H9 (cell line): Measurements from ENCODE around the gene TMEM236. TPM values are rescaled to one million over a fixed set of nuclear protein-coding genes. Genes with fewer than 3 reads are reported as not detected.

Source experiments
- DNase-seq: peaks from one replicate; pipeline ENCODE4 v3.0.0-alpha.2; 2017
- H2AFZ ChIP-seq: one replicate; pipeline ENCODE4 v1.6.1; 2013; ENCODE audit warnings: mild to moderate bottlenecking, low read length, control low read depth, moderate library complexity
- H2AK5ac ChIP-seq: 2 replicates; pipeline ENCODE4 v1.6.1; 2013; ENCODE audit warnings: low read length, control low read depth, mixed read lengths; ENCODE audit not compliant: insufficient read length
- H2BK120ac ChIP-seq: one replicate; pipeline ENCODE4 v1.6.1; 2013; ENCODE audit warnings: low read depth, mild to moderate bottlenecking, low read length, control low read depth, inconsistent platforms; ENCODE audit not compliant: poor library complexity, severe bottlenecking
- H2BK12ac ChIP-seq: 2 replicates; pipeline ENCODE4 v1.6.1; 2013; ENCODE audit warnings: low read length, control low read depth, mixed read lengths, low read depth; ENCODE audit not compliant: insufficient read length
- H2BK15ac ChIP-seq: 2 replicates; pipeline ENCODE4 v1.6.1; 2013; ENCODE audit warnings: low read depth, low read length, control low read depth
- H2BK20ac ChIP-seq: one replicate; pipeline ENCODE4 v1.6.1; 2013; ENCODE audit warnings: low read depth, mild to moderate bottlenecking, low read length, control low read depth, inconsistent platforms; ENCODE audit not compliant: poor library complexity, severe bottlenecking
- H2BK5ac ChIP-seq: 2 replicates; pipeline ENCODE4 v1.6.1; 2013; ENCODE audit warnings: low read length, control low read depth, mixed read lengths; ENCODE audit not compliant: insufficient read length
- H3K14ac ChIP-seq: 2 replicates; pipeline ENCODE4 v1.6.1; 2013; ENCODE audit warnings: low read length, control low read depth; ENCODE audit not compliant: insufficient read depth
- H3K18ac ChIP-seq: 2 replicates; pipeline ENCODE4 v1.6.1; 2013; ENCODE audit warnings: low read depth, mild to moderate bottlenecking, mixed read lengths, low read length, control low read depth; ENCODE audit not compliant: insufficient read length
- H3K23ac ChIP-seq: 2 replicates; pipeline ENCODE4 v1.6.1; 2013; ENCODE audit warnings: low read length, control low read depth, mixed read lengths, low read depth; ENCODE audit not compliant: insufficient read length
- H3K23me2 ChIP-seq: 2 replicates; pipeline ENCODE4 v1.6.1; 2013; ENCODE audit warnings: low read depth, mild to moderate bottlenecking, mixed read lengths, low read length, control low read depth; ENCODE audit not compliant: insufficient read length, poor library complexity, severe bottlenecking
- H3K27ac ChIP-seq: 2 replicates; pipeline ENCODE4 v1.5.1; 2013; ENCODE audit warnings: low read length, control low read depth, mixed read lengths, low read depth; ENCODE audit not compliant: insufficient read length
- H3K27me3 ChIP-seq: 2 replicates; pipeline ENCODE4 v1.6.1; 2013; ENCODE audit warnings: low read length, control low read depth, inconsistent platforms; ENCODE audit not compliant: insufficient read depth
- H3K4ac ChIP-seq: 2 replicates; pipeline ENCODE4 v1.6.1; 2013; ENCODE audit warnings: low read depth, mild to moderate bottlenecking, control low read depth, inconsistent platforms, low read length, moderate library complexity
- H3K4me1 ChIP-seq: 2 replicates; pipeline ENCODE4 v1.6.1; 2013; ENCODE audit warnings: low read length, control low read depth, inconsistent platforms; ENCODE audit not compliant: insufficient read depth
- H3K4me2 ChIP-seq: 2 replicates; pipeline ENCODE4 v1.6.1; 2013; ENCODE audit warnings: low read length, control low read depth, mixed read lengths; ENCODE audit not compliant: insufficient read length, insufficient read depth
- H3K56ac ChIP-seq: 2 replicates; pipeline ENCODE4 v1.6.1; 2013; ENCODE audit warnings: low read depth, mild to moderate bottlenecking, mixed read lengths, low read length, control low read depth; ENCODE audit not compliant: insufficient read length
- H3K79me1 ChIP-seq: 2 replicates; pipeline ENCODE4 v1.6.1; 2013; ENCODE audit warnings: low read depth, mild to moderate bottlenecking, moderate library complexity, low read length, control low read depth, inconsistent platforms; ENCODE audit not compliant: insufficient read depth, poor library complexity, severe bottlenecking
- H3K79me2 ChIP-seq: 2 replicates; pipeline ENCODE4 v1.6.1; 2013; ENCODE audit warnings: low read length, control low read depth, inconsistent platforms; ENCODE audit not compliant: insufficient read depth
- H3K9ac ChIP-seq: 2 replicates; pipeline ENCODE4 v1.6.1; 2013; ENCODE audit warnings: low read length, control low read depth, mixed read lengths; ENCODE audit not compliant: insufficient read length; ENCODE audit errors: extremely low read depth
- H3K9me3 ChIP-seq: one replicate; pipeline ENCODE4 v1.6.1; 2013; ENCODE audit warnings: low read depth, low read length, inconsistent platforms; ENCODE audit not compliant: control insufficient read depth
- H3T11ph ChIP-seq: one replicate; pipeline ENCODE4 v1.6.1; 2013; ENCODE audit warnings: mild to moderate bottlenecking, low read length, control low read depth, inconsistent platforms
- H4K20me1 ChIP-seq: one replicate; pipeline ENCODE4 v1.6.1; 2013; ENCODE audit not compliant: control insufficient read depth, insufficient read length, insufficient read depth
- H4K5ac ChIP-seq: 2 replicates; pipeline ENCODE4 v1.6.1; 2013; ENCODE audit warnings: low read depth, mild to moderate bottlenecking, mixed read lengths, low read length, control low read depth; ENCODE audit not compliant: insufficient read length
- H4K8ac ChIP-seq: replicated peaks from 2 replicates; pipeline ENCODE4 v1.6.1; 2013; ENCODE audit warnings: low read length, control low read depth, mixed read lengths, low read depth; ENCODE audit not compliant: insufficient read length
- H4K91ac ChIP-seq: 2 replicates; pipeline ENCODE4 v1.6.1; 2013; ENCODE audit warnings: low read depth, mild to moderate bottlenecking, moderate library complexity, mixed read lengths, low read length, control low read depth; ENCODE audit not compliant: insufficient read length
- H3K27ac Mint-ChIP-seq, 3 experiments: 2 replicates in 2 of 3; 3 replicates in 1 of 3; pipeline ENCODE4 v1.8.0; 2020 to 2021; ENCODE audit warnings: mixed read lengths in 3 of 3, mild to moderate bottlenecking in 1 of 3, moderate library complexity in 1 of 3
- H3K27me3 Mint-ChIP-seq: 2 replicates; pipeline ENCODE4 v1.8.0; 2021; ENCODE audit warnings: low read depth, mild to moderate bottlenecking, moderate library complexity, mixed read lengths
- H3K36me3 Mint-ChIP-seq, 3 experiments: 2 replicates in 2 of 3; 3 replicates in 1 of 3; pipeline ENCODE4 v1.8.0; 2020 to 2021; ENCODE audit warnings: low read depth in 3 of 3, mixed read lengths in 3 of 3; ENCODE audit not compliant: insufficient read depth in 1 of 3
- H3K4me1 Mint-ChIP-seq, 2 experiments: 2 replicates each; pipeline ENCODE4 v1.8.0; 2020; ENCODE audit warnings: mixed read lengths in 2 of 2
- H3K4me3 Mint-ChIP-seq, 2 experiments: 2 replicates in 1 of 2; 3 replicates in 1 of 2; pipeline ENCODE4 v1.8.0; 2020 to 2021; ENCODE audit warnings: mild to moderate bottlenecking in 2 of 2, mixed read lengths in 2 of 2, moderate library complexity in 1 of 2
- H3K9me3 Mint-ChIP-seq, 2 experiments: 2 replicates in 1 of 2; 3 replicates in 1 of 2; pipeline ENCODE4 v1.8.0; 2020; ENCODE audit warnings: mild to moderate bottlenecking in 2 of 2, mixed read lengths in 2 of 2, moderate library complexity in 1 of 2
- WGBS: extraction: QIAGEN DNeasy Blood & Tissue Kit; methylation state at CpG from one replicate; pipeline ENCODE4 v1.1.7; 2013; ENCODE audit warnings: missing lambda C conversion rate, low lambda C conversion rate, mixed read lengths; ENCODE audit not compliant: insufficient read length; ENCODE audit errors: extremely low coverage; 5-methylcytosine and 5-hydroxymethylcytosine counted together
- total RNA-seq: library from RNA; stranded (reverse); gene quantifications from 2 replicates; pipeline ENCODE4 v1.2.1, GENCODE V29; 2021
- TF ChIP-seq, protein P1 (sequence below): fragments of 200-600 bp; sonication (generic); conservative IDR thresholded peaks from 3 replicates; pipeline ENCODE4 v1.8.0; 2021; ENCODE audit warnings: antibody characterized with exemption, mild to moderate bottlenecking

TMEM236 gene
- total RNA-seq, 1 experiment from 2014 or later, result not detected

DNA sequence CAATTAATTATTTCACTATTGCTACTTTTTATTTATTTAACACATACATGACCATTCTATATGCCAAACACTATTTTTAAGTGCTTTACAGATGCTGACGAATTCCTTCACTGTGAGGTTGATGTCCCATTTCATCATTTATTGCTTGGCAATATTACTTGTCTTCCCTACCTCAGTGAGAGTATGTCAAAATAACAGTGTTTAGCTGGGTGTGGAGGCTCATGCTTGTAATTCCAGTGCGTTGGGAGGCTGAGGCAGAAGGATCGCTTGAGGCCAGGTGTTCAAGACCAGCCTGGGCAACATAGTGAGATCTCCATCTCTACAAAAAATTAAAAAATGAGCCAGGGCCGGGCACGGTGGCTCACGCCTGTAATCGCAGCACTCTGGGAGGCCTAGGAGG is 37.4 kb downstream of the TMEM236 start:
- H3K79me1 ChIP-seq, result no peaks in the 10 kb centered on the region
- H2AK5ac ChIP-seq, result no peak overlapping the region
- Mint-ChIP-seq H3K36me3 (no peaks in the 10 kb centered on the region), H3K4me3 (no peak overlapping the region), H3K27ac (no peak overlapping the region), H3K27me3 (no peaks in the 10 kb centered on the region), H3K4me1 (peaks cover 5 to 6% of the 10 kb centered on the region in 2 experiments), H3K9me3 (no peaks in the 10 kb centered on the region)
- TF ChIP-seq, protein P1, sequence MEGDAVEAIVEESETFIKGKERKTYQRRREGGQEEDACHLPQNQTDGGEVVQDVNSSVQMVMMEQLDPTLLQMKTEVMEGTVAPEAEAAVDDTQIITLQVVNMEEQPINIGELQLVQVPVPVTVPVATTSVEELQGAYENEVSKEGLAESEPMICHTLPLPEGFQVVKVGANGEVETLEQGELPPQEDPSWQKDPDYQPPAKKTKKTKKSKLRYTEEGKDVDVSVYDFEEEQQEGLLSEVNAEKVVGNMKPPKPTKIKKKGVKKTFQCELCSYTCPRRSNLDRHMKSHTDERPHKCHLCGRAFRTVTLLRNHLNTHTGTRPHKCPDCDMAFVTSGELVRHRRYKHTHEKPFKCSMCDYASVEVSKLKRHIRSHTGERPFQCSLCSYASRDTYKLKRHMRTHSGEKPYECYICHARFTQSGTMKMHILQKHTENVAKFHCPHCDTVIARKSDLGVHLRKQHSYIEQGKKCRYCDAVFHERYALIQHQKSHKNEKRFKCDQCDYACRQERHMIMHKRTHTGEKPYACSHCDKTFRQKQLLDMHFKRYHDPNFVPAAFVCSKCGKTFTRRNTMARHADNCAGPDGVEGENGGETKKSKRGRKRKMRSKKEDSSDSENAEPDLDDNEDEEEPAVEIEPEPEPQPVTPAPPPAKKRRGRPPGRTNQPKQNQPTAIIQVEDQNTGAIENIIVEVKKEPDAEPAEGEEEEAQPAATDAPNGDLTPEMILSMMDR, result no peak
- H3K23ac ChIP-seq, result no peak overlapping the region
- no peaks in the 10 kb centered on the region for H3K4me1 ChIP-seq
- H3K23me2 ChIP-seq, result no peaks in the 10 kb centered on the region
- no peak overlapping the region for H3K27ac ChIP-seq
- no peaks in the 10 kb centered on the region for H4K20me1 ChIP-seq
- H4K91ac ChIP-seq, result no peak overlapping the region
- no peak overlapping the region for H2BK120ac ChIP-seq
- H2BK5ac ChIP-seq, result no peak overlapping the region
- H4K5ac ChIP-seq, result no peak overlapping the region
- H3K27me3 ChIP-seq, result no peaks in the 10 kb centered on the region
- H3K14ac ChIP-seq, result no peak overlapping the region
- no peak overlapping the region for H4K8ac ChIP-seq
- no CpG with 5 or more reads among the region's 7 CpGs for WGBS
- no peak for DNase-seq
- no peak overlapping the region for H3T11ph ChIP-seq
- H3K9ac ChIP-seq, result no peak overlapping the region
- no peaks in the 10 kb centered on the region for H3K9me3 ChIP-seq
- no peak overlapping the region for H3K56ac ChIP-seq
- no peak overlapping the region for H2BK12ac ChIP-seq
- no peaks in the 10 kb centered on the region for H3K79me2 ChIP-seq
- H2AFZ ChIP-seq, result no peak overlapping the region
- no peak overlapping the region for H2BK15ac ChIP-seq
- no peak overlapping the region for H3K4me2 ChIP-seq
- no peak overlapping the region for H3K18ac ChIP-seq
- no peak overlapping the region for H3K4ac ChIP-seq
- no peak overlapping the region for H2BK20ac ChIP-seq
